T47D (cell line): ENCODE measurements around the gene LRMDA.
A peak's percentile ranks its signal among the peaks of the same experiment; 100 is the strongest.

ENCODE experiments used
- DNase-seq, 2 experiments: peaks; one replicate each; pipeline versions ENCODE4 v3.0.0 to v3.0.0-alpha.2; 2011 to 2012; ENCODE audit warnings: low read depth in 1 of 2, low spot score in 1 of 2
- JUND ChIP-seq: IDR thresholded peaks from 2 replicates; pipeline ENCODE4 v1.6.1; 2012; ENCODE audit warnings: low read depth
- in situ Hi-C: cut with HindIII; loops from 2 replicates; pipeline ENCODE4 v1.10.0; 2016; ENCODE audit warnings: low sequenced_read_pairs, low pct_unique_long_range_greater_than_20kb

LRMDA gene

DNA sequence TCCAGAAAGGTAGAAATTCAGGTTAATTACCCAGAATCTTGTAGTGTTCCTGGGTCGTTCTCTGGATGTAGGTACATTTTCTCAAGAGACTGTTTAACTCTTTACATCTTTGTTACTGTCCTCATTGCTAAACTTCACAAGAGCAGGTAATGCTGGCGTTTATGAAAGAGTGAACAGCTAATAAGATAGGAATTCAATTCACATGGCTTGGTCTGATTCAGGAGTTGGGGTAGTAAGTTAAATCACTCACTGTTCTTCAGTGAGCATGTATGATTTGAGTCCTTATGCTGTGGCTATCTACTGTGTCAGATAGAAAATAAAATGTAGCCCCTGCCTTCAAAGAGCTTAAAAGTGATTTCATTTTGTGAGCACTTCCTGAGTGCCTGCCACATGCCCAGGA, 480.0 kb downstream of the LRMDA start:
- TF ChIP-seq JUND = no peak
- in situ Hi-C loops = no loop called here
- no peak for DNase-seq

DNA sequence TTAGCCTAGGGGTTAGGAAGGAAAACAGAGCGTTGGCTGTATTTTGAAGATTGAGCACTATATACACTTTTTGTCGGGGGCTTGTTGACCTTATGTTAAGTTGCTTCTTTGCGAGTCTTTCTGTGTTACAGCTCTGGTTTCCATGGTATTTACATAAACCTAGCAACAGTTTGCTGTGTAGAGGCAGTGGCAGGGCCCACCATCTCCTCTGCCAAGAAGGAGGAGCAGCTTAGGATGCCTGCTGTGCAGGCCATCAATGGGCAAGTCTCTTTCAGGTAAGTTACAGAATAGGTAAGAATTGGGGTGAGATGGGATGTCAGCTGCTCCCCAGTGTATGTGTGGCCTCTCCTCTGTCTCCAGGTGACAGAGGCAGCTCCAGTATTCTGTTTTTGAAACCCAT, 485.5 kb downstream of the LRMDA start:
- no peak for TF ChIP-seq JUND
- DNase-seq = no peak
- in situ Hi-C loops = no loop called here

DNA sequence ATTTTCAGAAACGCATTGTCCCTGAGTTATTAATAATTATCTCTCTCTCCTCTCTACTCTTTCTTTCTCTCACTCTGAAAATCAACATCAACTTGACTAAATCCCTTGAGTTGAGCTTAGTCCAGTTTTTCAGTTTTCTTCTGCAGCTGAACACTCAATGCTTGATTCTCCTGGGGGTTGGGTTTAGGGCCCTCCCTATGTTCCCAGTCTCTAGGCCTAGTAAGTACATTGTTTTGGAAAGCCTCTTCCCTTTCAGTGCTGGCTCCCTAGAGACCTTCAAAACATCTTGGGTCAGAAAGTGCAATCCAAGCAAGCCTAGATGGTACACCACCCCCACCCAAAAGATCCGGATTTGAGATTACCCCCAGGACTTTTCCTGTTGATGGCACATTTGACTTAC, 488.5 kb downstream of the LRMDA start:
- no peak for DNase-seq
- in situ Hi-C loops = no loop called here
- no peak for TF ChIP-seq JUND

DNA sequence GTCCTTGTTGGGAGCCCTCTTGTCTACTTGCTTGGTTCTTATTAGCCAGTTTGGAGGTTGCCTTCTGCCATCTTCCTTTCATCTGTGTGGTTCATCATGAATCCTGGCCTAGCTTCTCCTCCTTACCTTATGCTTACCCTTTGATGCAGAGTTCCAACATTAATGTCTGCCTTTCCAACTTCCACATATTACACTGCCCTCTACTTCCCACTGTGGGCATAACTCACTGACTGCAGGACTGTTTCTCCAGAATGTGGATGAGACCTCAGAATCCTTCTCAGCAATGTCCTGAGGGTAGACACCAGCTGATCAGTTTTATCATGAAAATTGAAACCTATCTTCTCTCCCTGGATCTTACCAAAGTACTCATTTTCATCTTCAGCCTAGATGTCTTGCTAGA, 491.0 kb downstream of the LRMDA start:
- in situ Hi-C loops = no loop called here
- DNase-seq = peak in 1 of 2 experiments; percentile 40
- no peak for TF ChIP-seq JUND

DNA sequence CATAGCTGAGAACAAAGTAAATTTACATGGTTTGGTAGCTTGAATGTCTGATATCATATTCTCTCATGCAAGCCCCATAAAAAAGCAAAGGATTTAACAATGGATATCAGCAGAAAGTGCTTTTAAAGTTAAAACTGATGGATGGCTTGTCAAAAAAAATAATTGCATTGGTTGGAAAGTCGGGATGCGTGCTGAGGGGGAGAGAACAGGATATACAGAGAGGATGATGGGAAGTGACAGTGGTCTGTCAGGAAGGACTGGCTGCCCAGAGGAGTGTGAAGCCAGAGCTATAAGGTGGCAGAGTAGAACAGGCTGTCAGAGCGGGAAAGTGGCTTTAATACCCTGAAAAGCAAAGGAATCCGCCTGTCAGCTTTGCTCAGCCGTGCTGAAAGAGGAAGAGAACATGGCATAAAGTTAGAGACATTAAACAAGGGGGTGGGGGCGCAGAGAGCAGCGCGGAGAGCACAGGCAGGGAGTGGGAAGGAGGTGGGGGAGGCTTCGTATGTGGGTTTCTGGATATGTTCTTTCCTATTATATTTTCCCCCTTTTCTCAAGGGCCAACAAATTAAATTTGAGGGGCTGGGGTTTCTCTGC, 493.0 kb downstream of the LRMDA start:
- DNase-seq = no peak
- in situ Hi-C loops = no loop called here
- no peak for TF ChIP-seq JUND

DNA sequence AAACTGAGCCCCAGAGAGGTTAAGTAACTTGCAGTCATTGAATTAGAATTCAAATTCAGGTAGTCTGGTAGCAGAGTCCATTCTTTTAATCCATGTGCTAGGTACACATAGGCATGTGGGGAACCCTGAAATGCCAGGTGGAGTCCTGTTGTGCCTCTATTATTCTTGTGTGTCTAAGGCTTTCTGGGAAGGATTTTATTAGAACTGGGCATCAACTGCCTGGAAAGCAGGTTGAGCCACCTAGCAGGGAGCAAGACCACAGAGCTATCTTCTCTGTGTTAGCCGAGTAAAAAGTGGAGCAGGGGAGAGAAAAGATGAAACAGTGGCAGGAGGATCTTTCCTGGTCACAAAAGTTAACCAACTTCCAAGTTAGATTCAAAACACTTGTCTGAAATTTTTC, 494.6 kb downstream of the LRMDA start:
- in situ Hi-C loops = no loop called here
- peak in 1 of 2 experiments; percentile 11 for DNase-seq
- TF ChIP-seq JUND = no peak

DNA sequence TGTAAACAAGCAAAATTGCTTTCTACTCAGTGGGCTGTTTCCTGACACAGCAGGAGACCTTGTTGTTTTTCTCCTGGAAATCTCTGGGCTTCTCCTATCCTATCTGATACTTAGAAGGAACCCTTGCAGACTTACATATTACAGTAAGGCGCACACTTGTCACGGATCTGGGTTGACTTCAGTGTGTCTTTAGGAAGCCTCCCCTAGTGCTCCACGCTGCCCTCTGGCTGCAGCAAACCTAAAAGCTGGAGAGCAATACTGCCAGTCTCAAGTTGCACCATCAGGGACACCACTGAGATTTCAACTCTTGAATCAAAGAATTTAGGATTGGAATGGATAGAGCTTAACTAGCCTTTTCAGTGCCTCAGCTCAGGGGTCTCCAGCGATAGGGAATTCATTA, 495.3 kb downstream of the LRMDA start:
- DNase-seq = no peak
- TF ChIP-seq JUND = no peak
- in situ Hi-C loops = no loop called here

DNA sequence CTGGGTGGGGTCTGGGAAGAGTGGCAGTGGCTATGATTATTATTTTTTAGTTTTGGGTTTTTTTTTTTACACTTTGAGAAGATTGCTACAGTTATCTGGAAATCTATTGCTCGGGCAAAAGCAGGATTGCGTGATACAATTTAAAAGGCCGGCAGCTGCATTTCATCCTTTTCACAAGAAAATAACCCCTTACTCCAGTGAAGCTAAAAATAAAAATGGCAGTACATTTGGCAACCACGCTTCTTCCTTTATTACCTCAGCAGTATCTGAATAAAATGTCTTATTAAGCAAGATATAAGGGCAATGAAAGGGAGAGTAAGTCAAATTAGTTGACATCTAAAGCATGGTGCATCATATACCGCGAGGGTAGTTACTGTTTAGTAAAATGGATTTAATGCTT, 496.8 kb downstream of the LRMDA start:
- TF ChIP-seq JUND = no peak
- in situ Hi-C loops = no loop called here
- no peak for DNase-seq

DNA sequence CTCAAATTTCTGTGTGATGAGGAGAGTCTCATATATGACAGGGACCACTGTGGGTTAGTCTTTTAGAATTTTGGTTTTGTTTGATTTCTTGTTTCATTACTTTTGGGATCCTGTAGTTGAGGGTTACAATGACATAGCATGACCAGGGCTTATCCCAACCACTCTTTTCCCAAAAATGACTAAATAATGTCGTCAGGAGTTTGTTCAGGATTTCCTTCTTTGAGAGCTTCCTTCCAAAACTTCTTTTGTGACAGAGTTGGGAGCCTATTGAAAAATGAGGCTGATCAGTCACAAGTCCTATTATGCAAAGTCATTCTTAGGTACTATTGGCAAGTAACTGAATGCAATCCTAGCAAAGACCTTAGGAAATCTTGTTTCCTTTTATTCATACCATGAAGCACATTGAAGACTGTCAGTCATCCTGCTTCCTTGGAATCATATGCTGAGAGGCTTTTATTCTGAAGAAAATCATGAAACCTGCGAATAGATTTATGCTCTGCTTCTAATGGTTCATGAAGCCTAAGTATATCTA, 498.3 kb downstream of the LRMDA start:
- TF ChIP-seq JUND = no peak
- in situ Hi-C loops = no loop called here
- no peak for DNase-seq

DNA sequence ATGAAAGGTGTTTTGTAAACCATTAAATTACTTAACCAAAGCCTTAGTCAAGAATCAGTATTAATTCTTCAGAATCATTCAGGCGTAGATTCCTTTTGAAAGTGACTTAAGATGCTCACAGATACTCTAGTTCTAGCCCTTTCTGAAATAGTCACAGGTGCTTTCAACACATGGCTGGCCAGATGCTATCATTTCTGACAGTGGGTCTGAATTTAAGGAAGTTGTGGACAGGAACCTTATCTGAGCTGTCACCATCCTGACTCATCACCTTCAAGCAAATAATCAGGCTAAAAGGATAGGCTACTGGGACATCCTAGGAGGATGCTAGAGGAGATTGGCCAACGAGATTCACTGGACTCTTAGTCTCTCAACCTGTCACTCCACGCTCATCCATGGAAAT, 501.5 kb downstream of the LRMDA start:
- DNase-seq = no peak
- no peak for TF ChIP-seq JUND
- in situ Hi-C loops = no loop called here

DNA sequence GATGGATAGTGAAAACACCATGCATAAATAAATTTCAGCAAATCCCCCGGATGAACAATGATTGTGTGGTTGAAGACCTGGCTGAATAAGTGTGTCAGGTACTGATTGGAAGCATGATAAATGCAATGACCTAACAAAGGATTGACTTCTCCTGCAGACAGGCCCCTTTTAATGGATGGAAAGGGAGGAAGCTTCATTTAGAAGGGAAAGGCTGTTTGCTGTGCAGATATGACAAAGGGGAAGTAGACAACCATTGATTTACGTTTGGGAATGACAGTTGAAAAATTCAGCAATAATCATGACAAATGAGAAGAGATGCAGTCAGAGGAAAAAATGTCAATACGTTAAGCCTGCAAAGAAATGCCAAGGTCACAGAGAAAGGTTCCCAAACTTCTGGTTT, 503.8 kb downstream of the LRMDA start:
- DNase-seq = no peak
- TF ChIP-seq JUND = no peak
- in situ Hi-C loops = no loop called here

DNA sequence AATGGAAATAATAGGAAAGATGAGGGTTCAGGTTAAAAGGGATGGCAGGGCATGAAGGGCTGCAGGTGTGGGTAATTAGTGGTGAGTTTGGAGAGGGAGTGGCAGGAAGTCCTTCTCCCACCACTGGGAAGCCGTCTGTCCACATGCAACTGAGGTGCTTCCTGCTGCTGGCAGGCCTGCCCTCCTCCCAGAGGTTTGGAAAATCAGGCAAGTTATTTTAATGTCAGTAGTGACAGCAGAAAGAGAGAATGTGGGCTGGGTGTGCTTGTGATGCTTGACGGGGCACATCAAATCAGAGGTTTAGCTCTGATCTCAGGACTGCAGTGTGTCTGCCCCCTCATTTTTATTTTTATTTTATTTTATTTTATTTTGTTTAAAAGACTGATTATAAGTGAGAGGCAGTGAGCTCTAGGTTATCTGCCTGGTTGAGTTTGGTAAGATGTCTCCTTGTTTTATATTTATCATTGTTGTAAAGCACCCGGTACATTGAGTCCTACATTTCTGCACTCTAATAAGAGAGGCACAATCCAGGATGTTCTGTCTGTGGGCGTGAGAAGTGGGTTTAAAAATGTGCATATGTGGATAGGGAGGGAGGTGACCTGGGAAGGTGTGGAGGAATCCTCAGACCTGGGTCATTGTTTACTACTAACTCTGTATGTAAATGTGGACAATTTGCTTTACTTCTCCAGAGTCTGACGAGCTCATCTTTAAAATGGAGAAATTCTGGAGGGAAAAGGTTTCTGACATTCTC, 504.4 kb downstream of the LRMDA start:
- no peak for DNase-seq
- in situ Hi-C loops = no loop called here

DNA sequence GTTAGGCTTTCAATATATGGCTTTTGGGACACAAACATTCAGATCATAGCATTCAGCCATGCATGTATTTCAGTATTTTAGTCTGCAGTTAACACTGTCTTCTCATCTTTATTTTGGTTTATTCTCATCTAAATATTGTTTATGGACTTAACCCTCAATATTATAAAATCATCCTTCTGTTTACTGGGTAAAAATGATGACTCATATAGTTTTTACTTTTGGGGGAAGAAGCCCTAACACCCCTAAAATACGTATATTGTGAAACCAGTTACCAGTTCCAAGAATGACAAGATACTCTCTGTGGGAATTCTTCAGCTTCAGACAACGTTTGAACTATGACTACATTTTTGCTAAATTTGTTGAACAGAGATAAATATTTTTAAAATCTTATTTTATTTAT, 505.4 kb downstream of the LRMDA start:
- no peak for DNase-seq
- TF ChIP-seq JUND = no peak
- in situ Hi-C loops = no loop called here

More for the DNA sequence above, 504.4 kb downstream of the LRMDA start:
- TF ChIP-seq JUND = no peak
